HG03039 (cell line): Measurements from ENCODE around the gene PCDHGA5.
"Not testable (repeated sequence)": the region's sequence is repeated elsewhere in the genome, so short reads cannot be mapped to it uniquely, and the experiment has no call there.

Experiments
- ATAC-seq: cut with Tn5 transposase; IDR thresholded peaks from one replicate; pipeline ENCODE4 v1.9.1; 2021; ENCODE audit warnings: mild to moderate bottlenecking, moderate library complexity; ENCODE audit not compliant: unreplicated experiment

Gene PCDHGA5

DNA sequence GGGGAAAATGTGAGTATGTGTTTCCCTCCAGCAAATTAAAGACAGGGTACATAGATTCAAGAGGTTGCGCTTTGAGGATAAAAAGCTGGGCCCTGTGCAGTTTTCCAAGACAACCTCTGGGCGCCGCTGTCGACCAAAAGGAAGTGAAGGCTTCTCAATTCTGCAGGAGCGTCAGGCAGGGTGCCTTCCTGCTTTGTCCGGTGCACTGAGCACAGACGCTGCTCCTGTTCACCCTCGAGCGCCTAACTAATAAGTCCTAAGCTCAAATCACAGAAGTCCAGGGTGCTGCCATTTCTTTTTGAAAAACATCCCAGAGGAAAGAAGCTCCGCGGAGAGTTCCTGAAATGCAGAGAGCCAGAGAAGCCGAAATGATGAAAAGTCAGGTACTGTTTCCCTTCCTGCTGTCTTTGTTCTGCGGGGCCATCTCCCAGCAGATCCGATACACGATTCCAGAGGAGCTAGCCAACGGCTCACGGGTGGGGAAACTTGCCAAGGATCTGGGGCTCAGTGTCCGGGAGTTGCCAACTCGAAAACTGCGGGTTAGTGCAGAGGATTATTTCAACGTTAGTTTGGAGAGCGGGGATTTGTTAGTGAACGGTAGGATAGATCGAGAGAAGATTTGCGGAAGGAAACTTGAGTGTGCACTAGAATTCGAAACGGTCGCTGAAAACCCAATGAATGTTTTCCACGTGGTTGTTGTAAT lies 13.9 kb upstream of the PCDHGA5 start, which contains the start of gene PCDHGB1:
Gene PCDHGB1 (plus strand): TSS at position 183 of the 703 bp plus-strand sequence. CDS start 162 bp downstream, at position 345.
- no peak for ATAC-seq

DNA sequence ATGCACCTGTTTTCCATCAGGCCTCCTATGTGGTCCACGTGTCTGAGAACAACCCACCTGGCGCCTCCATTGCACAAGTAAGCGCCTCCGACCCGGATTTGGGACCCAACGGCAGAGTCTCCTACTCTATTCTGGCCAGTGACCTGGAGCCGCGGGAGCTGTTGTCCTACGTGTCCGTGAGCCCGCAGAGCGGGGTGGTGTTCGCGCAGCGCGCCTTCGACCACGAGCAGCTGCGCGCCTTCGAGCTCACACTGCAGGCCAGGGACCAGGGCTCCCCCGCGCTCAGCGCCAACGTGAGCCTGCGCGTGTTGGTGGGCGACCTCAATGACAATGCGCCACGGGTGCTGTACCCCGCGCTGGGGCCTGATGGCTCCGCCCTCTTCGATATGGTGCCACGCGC lies 12.4 kb upstream of the PCDHGA5 start:
- no peak for ATAC-seq

DNA sequence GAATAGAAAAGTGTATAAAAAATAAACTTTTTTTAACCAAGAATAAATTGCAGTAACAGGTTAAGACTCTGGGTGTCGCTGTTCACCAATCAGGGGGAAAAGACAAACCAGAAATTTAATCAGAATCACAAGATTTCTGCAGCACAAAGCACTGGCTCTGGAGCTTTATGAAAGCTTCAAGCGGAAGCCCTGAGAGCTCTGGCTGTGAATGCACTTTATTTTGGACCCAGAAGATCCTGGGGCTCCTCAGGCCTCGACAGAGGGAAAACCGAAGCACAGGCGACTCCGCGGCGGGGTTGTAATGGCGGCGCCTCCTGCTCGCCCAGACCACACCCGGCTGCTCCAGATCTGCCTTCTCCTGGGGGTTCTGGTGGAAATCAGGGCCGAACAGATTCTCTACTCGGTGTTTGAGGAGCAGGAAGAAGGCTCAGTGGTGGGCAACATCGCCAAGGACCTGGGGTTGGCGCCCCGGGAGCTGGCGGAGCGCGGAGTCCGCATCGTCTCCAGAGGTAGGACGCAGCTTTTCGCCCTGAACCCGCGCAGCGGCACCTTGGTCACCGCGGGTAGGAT lies 9.0 kb upstream of the PCDHGA5 start, which contains the start of gene PCDHGA4:
Gene PCDHGA4 (plus strand): TSS at position 122 of the 570 bp plus-strand sequence. CDS start 87 bp downstream, at position 209.
- ATAC-seq: no peak

DNA sequence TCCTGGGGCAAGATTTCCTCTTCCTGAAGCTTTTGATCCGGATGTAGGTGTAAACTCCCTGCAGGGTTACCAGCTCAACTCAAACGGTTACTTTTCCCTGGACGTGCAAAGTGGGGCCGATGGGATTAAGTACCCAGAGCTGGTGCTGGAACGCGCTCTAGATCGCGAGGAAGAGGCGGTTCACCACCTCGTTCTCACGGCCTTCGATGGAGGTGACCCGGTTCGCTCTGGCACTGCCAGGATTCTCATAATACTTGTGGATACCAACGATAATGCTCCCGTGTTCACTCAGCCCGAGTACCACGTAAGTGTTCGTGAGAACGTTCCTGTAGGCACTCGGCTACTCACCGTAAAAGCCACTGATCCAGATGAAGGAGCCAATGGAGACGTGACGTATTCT lies 8.3 kb upstream of the PCDHGA5 start:
- no peak for ATAC-seq

DNA sequence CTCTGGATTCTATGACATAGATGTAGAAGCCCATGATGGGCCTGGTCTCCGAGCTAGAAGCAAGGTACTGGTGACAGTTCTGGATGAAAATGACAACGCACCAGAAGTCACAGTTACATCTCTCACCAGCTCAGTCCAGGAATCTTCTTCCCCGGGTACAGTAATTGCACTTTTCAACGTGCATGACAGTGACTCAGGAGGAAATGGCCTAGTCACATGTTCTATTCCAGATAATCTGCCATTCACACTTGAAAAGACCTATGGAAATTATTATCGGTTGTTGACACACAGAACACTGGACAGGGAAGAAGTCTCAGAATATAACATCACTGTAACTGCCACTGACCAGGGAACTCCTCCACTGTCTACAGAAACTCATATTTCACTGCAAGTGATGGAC lies 7.8 kb upstream of the PCDHGA5 start:
- ATAC-seq: no peak

DNA sequence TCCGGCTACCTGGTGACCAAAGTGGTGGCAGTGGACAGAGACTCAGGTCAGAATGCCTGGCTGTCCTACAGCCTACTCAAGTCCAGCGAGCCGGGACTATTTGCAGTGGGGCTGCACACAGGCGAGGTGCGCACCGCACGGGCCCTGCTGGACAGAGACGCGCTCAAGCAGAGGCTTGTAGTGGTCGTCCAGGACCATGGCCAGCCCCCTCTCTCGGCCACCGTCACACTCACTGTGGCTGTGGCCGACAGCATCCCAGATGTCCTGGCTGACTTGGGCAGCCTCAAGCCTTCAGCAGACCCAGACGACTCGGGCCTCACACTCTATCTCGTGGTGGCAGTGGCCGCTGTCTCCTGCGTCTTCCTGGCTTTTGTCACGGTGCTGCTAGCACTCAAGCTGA lies 7.0 kb upstream of the PCDHGA5 start:
- no peak for ATAC-seq

DNA sequence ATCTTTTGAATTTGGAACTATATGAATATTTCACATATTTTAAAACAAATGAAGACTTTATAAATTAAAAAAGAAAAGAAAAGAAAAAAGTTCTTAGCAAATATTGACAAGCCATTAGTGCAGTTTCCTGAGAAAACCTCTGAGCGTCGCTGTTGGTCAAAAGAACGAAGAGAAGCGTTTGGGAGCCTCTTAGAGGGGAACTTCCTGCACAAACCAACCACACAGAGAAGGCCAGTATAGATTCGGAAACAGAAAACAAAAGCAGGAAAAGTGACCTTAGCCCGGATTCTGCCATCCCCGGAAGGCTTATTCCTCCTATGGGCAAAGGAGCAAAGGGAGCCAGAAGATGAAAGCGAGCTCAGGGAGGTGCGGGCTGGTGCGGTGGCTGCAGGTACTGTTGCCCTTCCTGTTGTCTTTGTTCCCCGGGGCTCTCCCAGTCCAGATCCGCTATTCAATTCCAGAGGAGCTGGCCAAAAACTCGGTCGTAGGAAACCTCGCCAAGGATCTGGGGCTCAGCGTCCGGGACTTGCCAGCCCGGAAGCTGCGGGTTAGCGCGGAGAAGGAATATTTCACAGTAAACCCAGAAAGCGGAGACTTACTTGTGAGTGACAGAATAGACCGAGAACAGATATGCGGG lies 4.1 kb upstream of the PCDHGA5 start, which contains the start of gene PCDHGB2:
Gene PCDHGB2 (plus strand): TSS at position 205 of the 637 bp plus-strand sequence. CDS start 142 bp downstream, at position 347.
- ATAC-seq: no peak

DNA sequence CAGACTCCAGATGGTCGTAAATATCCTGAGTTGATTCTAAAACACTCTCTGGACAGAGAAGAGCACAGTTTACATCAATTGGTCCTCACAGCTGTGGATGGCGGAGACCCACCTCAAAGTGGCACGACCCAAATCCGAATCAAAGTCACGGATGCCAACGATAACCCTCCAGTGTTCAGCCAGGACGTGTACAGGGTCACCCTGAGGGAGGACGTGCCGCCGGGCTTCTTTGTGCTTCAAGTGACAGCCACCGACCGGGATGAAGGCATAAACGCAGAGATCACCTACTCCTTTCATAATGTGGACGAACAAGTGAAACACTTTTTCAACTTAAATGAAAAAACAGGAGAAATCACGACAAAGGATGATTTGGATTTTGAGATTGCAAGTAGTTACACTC lies 3.3 kb upstream of the PCDHGA5 start:
- ATAC-seq: no peak

DNA sequence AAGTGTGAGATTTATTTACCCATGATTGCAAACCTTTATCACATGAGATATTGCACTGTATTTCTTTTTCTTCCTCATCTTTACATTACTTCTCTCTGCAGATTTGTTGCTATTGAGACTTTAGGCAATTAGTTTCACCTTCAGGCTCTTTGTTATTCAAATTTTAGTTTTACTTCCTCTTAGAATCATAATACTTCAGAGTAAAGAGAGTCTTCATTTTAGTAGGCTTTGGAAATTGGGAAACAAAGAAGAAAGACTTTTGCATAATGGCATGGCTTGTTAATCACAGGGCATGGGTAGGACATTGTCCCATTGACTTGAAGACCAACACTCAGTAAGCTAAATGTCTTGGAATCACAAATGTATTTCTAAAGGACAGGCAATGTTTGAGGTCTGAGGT lies 1.2 kb upstream of the PCDHGA5 start:
- no peak for ATAC-seq

DNA sequence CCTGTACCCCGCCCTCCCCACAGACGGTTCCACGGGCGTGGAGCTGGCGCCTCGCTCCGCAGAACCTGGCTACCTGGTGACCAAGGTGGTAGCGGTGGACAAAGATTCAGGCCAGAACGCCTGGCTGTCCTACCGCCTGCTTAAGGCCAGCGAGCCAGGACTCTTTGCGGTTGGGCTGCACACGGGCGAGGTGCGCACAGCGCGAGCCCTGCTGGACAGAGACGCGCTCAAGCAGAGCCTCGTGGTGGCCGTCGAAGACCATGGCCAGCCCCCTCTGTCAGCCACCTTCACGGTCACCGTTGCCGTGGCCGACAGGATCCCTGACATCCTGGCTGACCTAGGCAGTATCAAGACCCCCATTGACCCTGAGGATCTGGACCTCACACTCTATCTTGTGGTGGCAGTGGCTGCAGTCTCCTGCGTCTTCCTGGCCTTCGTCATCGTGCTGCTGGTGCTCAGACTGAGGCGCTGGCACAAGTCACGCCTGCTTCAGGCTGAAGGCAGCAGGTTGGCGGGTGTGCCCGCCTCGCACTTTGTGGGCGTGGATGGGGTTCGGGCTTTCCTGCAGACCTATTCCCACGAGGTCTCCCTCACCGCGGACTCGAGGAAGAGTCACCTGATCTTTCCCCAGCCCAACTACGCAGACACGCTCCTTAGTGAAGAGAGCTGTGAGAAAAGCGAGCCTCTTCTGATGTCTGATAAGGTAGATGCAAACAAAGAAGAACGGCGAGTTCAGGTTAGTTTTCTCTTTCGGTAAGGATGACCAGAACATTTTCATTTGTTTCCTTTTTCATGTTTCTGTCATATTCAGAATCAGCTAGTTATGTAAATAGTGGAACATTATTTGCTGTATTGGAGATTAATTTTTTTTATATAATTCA lies 2.3 kb downstream of the PCDHGA5 start:
- no peak for ATAC-seq

DNA sequence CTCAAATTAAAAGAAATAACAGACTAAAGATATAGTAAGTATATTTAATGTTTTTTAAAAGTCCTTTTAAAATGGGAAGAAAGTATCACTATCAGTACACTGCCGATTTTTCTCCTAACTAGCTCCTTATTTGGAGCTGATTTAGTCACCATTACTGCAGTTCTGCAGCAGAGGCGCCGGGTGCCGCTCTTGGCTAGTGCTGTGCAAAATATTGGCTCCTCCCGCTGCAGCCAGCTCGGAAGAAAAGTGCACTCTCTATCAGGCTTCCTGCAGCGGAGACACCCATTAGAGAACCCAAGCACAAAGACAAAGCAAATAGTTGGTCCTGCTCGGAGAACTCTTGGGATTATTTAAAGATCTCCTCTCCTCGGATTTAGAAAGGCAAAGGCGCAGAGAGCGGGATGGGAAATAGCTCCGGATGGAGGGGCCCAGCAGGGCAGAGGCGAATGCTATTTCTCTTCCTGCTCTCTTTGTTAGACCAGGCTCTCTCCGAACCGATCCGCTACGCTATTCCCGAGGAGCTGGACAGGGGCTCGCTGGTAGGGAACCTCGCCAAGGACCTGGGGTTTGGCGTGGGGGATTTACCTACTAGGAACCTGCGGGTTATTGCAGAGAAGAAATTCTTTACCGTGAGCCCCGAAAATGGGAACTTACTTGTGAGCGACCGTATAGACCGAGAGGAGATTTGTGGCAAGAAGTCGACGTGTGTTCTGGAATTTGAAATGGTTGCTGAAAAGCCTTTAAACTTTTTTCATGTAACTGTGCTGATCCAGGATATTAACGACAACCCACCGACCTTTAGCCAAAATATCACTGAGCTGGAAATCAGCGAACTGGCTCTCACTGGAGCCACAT lies 6.3 kb downstream of the PCDHGA5 start, which contains the start of gene PCDHGB3:
Gene PCDHGB3 (plus strand): TSS at position 249 of the 855 bp plus-strand sequence. CDS start 153 bp downstream, at position 402.
- no peak for ATAC-seq

DNA sequence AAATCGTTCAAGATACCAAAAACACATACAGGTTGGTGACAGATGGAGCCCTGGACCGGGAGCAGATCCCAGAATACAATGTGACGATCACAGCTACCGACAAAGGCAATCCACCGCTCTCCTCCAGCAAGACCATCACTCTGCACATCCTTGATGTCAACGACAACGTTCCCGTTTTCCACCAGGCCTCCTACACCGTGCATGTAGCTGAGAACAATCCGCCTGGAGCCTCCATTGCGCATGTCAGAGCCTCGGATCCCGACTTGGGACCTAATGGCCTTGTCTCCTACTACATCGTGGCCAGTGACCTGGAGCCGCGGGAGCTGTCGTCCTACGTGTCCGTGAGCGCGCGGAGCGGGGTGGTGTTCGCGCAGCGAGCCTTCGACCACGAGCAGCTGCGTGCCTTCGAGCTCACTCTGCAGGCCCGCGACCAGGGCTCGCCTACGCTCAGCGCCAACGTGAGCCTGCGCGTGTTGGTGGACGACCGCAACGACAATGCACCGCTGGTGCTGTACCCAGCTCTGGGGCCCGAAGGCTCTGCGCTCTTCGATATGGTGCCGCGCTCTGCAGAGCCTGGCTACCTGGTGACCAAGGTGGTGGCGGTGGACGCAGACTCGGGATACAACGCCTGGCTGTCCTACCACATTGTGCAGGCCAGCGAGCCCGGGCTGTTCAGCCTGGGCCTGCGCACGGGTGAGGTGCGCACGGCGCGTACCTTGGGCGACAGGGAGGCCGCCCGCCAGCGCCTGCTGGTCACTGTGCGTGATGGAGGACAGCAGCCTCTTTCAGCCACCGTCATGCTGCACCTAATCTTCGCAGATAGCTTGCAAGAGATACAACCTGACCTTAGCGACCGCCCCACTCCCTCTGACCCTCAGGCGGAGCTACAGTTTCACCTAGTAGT lies 7.9 kb downstream of the PCDHGA5 start:
- ATAC-seq: no peak

DNA sequence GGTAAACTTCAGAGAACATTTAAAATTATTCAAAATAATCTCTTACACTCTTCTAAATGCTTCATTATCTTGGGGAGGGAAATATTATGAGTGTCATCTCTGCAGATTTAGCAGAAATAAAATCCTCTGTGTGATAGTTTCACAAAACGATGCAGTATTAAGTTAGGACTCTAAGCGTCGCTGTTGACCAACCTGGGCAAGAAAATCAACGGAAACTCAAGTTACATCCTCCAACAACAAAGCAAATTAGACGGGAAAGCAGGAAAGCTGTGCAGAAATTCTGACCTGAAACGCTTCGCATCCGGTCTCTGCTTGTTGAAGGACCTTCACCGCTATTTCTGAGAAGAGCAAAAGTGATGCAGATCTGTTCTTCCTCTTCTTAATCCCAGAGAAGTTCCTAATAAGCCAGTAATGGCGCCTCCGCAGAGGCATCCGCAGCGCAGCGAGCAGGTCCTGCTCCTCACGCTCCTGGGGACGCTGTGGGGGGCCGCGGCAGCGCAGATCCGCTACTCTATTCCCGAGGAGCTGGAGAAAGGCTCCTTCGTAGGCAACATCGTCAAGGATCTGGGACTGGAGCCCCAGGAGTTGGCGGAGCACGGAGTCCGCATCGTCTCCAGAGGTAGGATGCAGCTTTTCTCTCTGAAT lies 9.8 kb downstream of the PCDHGA5 start, which contains the start of gene PCDHGA6:
Gene PCDHGA6 (plus strand): TSS at position 219 of the 645 bp plus-strand sequence. CDS start 193 bp downstream, at position 412.
- no peak for ATAC-seq

DNA sequence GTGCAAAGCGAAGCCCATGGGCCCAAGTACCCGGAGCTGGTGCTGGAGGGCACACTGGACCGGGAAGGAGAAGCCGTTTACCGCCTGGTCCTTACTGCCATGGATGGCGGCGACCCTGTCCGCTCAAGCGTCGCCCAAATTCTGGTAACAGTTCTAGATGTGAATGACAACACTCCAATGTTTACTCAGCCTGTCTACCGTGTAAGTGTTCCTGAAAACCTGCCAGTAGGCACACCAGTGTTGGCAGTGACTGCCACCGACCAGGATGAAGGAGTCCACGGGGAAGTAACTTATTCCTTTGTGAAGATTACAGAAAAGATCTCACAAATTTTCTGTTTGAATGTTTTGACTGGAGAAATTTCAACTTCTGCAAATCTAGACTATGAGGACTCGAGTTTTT lies 10.7 kb downstream of the PCDHGA5 start:
- ATAC-seq: no peak

DNA sequence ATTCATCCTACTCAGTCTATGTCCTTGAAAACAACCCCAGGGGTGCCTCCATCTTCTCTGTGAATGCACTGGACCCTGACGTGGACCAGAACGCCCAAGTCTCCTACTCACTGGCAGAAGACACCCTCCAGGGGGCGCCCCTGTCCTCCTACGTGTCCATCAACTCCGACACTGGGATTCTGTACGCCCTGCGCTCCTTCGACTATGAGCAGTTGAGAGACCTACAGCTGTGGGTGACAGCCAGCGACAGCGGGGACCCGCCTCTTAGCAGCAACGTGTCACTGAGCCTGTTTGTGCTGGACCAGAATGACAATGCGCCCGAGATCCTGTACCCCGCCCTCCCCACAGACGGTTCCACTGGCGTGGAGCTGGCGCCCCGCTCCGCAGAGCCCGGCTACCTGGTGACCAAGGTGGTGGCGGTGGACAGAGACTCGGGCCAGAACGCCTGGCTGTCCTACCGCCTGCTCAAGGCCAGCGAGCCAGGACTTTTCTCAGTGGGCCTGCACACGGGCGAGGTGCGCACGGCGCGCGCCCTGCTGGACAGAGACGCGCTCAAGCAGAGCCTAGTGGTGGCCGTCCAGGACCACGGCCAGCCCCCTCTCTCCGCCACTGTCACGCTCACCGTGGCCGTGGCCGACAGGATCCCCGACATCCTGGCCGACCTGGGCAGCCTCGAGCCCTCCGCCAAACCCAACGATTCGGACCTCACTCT lies 11.6 kb downstream of the PCDHGA5 start:
- not testable (repeated sequence) for ATAC-seq

DNA sequence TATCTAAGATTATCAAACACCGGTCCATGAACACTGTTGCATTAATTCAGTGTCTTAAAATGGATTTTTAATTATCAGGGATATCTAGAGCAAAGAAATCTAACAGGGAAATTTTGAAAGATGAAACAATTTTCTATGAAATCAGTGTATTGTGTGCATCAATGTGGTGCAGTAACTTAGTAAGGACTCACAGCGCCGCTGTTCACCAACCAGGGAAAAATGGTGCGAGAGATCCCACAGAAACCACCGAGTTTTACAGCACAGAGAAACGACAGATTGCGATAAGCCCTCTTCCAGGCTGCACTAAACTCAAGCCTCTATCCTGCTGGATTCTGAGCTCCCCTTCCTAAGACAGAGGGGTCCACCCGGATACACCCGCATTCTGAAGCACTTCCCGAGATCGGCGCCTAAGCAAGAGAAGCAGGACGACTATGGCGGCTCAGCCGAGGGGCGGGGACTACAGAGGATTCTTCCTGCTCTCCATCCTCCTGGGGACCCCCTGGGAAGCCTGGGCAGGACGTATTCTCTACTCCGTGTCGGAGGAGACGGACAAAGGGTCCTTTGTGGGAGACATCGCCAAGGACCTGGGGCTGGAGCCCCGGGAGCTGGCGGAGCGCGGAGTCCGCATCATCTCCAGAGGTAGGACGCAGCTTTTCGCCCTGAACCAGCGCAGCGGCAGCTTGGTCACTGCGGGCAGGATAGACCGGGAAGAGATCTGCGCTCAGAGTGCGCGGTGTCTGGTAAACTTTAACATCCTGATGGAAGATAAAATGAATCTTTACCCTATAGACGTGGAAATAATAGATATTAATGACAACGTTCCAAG lies 18.7 kb downstream of the PCDHGA5 start, which contains the start of gene PCDHGA7:
Gene PCDHGA7 (plus strand): TSS at position 274 of the 826 bp plus-strand sequence. CDS start 158 bp downstream, at position 432.
- no peak for ATAC-seq

DNA sequence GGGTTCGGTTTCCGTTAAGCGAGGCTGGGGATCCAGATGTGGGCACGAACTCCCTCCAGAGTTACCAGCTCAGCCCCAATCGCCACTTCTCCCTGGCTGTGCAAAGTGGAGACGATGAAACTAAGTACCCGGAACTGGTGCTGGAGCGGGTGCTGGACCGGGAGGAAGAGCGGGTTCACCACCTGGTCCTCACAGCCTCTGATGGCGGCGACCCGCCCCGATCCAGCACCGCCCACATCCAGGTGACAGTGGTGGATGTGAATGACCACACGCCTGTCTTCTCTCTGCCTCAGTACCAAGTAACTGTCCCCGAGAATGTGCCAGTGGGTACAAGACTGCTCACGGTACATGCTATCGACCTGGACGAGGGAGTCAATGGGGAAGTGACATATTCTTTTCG lies 19.4 kb downstream of the PCDHGA5 start:
- no peak for ATAC-seq
